Bone marrow (tissue), 2 donors: Measurements from ENCODE around the gene CCHCR1.

ENCODE experiments used
- DNase-seq, 2 donors: peaks; one replicate each; lab custom pipeline; 2025; lab: John Stamatoyannopoulos, UW

The CCHCR1 gene

GRCh38 chr6:31128093-31128676 lies 29.4 kb downstream of the CCHCR1 start:
- peak; percentile 3 to 12 for DNase-seq

- no peak for DNase-seq
Observed at GRCh38 chr6:31126396-31127175, 31.0 kb downstream of the CCHCR1 start.

DNA sequence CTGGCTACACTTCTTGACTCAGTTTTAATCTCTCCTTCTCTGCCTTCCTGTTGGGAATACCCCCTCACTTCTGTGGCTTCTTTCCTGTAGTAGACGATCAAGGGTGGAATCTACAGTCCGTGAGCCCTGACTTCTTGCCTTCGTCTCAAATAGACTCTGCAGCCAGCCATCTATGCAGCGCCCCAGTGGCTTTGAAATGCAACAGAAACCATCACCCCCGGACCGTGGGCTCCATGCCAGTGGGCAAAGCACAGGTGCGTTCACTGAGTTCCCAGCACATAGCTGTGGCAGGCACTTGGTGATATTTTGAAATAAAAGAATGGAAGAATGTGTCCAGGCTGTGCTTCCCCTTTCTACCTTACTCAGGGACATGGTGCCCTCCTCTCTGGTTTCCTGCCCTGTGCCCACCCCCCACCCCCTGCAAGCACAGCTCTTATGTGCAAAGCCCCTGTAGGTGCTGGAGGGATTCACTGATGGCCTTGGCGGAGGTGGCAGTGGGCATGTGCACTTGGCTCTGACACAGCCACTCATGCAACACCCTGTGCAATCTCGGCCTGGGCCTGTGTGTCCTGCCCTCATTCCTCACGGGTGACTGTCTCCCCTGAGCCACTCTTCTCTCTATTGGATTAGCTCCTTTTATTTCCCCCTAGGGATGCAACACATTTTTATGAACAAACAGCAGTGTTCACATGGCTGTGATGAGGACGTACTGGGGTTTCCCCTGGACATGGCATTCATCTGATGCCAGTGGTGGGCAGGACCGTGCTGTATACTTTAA lies 31.8 kb downstream of the CCHCR1 start:
- DNase-seq = peak in 1 of 2 donors; percentile 10

DNA sequence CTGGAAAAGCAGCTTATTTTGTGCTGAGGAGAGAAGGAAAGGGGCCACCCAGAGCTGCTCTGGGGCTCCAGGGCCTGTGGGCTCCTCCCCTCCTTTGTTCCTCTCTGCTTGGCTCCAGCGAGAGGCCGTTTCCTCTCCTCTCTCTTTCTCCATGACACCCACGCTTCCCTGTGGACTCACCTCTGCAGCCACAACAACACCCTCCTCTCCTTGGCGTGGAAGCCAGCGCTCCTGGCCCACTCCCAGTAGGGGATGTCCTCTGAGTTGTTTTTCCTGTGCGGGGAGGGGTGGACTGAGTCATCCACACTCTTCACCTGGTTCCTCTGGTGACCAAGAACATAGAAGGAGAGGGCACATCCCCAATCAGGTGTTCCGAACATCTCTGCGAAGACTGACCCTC lies 32.4 kb downstream of the CCHCR1 start:
- DNase-seq = no peak

DNA sequence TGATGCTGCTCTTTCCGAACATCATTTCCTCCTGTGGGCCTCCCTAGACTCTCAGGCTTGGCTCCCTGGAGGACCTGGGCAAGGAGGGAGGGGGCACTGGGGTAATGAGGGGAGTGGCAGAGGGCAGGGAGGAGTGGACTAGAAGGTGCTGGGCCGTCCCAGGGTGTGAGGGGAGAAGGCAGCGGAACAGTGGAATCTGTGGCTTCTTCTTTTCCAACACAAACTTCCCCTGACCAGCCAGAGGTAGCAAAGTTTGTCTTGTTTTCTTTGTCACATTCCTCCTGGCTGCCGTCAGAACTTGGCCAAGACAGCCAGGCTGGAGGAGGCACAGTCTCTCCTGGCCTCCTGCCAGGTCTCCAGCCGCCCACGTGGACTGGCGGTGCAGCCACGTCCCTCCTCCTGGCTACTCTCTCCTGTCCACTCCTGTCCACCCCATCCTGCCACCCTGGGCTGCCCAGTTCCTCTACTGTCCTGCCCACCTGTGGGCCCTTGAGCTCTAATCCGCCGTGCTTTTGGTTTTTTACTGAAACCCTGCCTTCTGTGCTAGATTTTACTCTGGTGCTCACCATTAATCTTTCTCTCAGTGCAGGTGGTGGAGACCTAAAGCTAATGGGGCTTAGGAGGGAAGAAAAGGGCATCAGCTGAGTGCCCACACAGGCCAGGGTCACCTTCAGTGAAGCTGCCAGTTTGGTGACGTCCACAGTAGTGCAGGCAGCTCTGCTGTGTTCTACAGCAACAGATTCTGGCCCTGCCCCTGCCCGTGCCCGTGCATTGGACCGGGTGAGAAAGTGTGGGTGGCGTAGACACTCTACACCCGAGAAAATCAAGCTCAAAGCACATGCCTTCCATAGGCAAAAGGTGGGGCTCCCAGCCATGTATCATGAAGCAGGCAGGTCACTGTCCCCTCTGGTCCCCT lies 34.6 kb downstream of the CCHCR1 start:
- no peak for DNase-seq

- no peak for DNase-seq
Observed at GRCh38 chr6:31121131-31121790, 36.3 kb downstream of the CCHCR1 start.

DNA sequence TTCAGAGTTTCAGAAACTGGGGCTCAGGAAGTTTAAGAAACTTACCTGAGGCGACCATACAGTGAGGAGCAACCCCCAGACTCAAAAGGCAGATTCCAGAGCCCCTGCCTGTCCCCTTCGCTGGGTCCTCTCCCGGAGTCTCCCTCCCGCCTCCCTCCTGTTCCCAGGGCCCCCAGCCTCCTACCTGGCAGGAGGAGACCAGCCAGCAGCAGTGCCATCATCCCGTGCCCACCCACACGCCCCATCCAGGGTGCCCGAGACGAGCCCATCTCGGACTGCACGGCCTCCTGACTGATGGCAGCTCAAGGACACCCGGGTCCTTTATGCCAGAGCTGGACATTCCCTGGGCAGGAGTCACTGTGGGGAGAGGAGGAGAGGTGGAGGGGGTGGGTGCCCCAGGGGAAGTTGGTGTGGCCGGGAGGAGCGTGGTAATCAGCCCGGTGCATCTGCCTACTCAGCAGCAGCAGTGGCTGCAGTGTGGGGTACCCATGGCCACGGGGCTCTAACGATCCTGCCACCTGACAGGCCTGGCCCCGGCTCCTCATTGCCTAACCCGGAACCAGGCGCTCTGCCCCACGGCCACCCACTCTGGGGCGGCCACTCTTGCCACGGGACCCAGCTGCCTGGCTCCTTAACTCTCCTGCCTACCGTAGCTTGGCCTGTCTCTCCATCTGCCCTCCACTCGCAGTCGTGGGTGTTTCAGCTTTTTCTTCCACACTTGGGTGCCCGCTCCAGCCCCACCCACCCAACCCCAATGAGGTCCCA lies 37.3 kb downstream of the CCHCR1 start, which contains the start of gene CDSN:
TSS of gene CDSN (minus strand) at position 296 of the 765 bp plus-strand sequence. CDS start at position 269, 27 bp downstream.
- no peak for DNase-seq

GRCh38 chr6:31118178-31118577 lies 39.4 kb downstream of the CCHCR1 start:
- no peak for DNase-seq

GRCh38 chr6:31116661-31117385 lies 40.8 kb downstream of the CCHCR1 start:
- DNase-seq = no peak

DNA sequence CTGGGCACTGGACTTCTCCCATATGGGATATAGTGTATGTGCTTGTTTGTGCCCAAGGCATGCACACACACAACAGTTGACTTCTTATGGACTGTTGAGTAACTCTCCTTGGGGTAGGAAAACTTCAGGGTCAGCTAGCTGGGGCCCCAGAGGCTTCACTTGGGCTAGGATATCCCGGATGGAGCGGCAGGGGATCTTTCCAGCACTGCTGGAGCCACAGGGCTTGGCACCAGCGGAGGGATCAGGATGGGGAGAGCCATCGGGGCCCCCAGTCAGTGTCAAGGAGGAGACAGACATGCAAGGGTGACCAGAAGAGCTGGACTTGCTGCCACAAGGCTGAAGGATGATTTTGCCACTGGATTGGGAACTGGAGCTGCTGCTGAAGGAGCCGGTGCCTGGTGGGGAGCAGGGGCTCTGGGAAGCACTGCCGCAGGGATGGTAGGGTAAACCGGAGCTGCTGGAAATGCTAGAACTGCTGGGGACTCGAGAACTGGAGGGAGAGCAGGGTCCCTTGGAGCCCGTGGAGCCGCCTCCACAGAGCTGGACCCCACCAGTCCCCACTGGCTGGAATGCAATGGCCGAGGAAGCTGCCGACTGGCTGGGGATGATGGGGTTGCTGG lies 41.6 kb downstream of the CCHCR1 start:
- DNase-seq = no peak

- DNase-seq = peak in 1 of 2 donors; percentile 66
Observed at GRCh38 chr6:31114970-31115849, 42.4 kb downstream of the CCHCR1 start.

- no peak for DNase-seq
Observed at GRCh38 chr6:31114541-31114878, 43.1 kb downstream of the CCHCR1 start, which contains the start of gene PSORS1C1. Gene PSORS1C1, plus strand, starts transcription at chr6:31114800. Its CDS starts 14,833 bp downstream, at chr6:31129633.

DNA sequence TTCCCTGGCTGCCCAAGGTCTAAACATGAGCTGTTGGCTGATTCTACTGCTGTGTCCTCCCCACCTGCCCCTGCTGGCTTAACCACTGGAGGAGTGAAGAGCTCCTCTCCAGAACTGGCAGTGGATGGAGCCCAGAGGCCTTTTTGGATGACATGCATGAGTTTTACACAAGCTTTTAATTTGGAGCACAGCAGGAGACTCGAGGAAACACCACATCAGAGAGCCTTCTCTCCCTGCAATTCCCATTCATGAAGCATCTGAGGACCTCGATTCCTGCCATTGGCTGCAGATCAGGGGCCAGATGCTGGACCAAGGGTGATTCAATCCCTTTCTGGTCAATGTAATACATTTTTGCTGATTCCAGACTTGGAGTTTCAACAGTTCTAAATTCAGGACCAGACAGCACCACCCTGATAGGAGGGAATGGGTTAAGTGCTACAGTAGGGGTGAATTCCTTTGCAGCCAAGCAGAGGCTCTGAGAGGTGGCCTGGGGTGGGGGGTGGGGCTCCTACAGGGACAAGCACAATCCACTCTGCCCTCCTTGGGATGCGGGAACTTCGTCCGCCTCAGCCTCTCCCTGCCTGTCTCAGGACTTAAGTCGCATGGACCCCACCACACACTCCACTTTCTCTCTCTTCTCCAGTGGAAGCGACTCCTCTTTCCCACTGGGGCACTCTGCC lies 43.6 kb downstream of the CCHCR1 start:
- DNase-seq = no peak

DNA sequence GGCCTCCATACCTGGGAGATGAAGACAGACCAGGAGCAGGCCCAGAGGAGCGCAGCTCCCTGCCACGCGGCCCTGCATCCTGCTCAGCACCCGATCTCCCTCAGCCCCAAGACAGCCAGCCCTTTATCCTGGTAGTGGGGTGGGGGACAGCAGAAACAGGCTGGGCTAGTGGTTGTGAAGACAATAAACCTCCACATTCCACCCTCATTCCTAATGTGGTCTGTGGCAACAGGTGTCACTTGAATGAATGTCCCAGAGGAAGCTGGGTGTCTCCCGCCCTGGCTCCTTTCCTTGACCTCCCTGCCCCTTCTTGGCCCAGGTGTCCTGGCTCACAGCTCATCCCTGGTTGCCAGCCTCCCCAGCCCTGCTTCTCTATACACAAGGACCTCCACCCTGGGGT lies 45.1 kb downstream of the CCHCR1 start, which contains the start of gene C6orf15:
TSS of gene C6orf15 (minus strand) at position 98 of the 400 bp plus-strand sequence. CDS start at position 78, 20 bp downstream.
- DNase-seq = no peak

DNA sequence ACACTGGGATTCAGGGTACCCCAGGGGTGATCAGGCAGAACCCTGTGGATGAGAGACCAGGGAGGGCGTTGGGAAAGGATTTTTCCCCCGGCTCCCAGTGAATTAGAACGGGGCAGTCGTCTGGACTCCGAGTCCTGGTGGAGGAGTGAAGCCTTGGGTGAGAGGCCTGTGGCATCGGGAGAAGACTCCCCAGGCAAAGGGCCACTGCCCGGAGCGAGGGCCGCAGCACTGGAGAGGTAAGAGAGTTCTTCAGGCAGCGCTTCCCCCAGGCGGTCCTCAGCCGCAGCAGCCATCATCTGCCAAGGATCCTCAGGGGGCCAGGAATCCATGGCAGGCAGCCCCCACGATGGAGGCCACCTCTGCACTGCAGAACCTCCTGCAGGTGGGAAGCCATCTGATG lies 45.9 kb downstream of the CCHCR1 start:
- no peak for DNase-seq

GRCh38 chr6:31110825-31111582 lies 46.6 kb downstream of the CCHCR1 start:
- no peak for DNase-seq

- no peak for DNase-seq
Observed at GRCh38 chr6:31107052-31107451, 50.5 kb downstream of the CCHCR1 start.
